SW480 (cell line): ENCODE results near the gene POLD2.

ENCODE experiments used
- DNase-seq: peaks from one replicate; pipeline ENCODE4 v3.0.0-alpha.2; 2016; ENCODE audit warnings: low spot score

The POLD2 gene

DNA sequence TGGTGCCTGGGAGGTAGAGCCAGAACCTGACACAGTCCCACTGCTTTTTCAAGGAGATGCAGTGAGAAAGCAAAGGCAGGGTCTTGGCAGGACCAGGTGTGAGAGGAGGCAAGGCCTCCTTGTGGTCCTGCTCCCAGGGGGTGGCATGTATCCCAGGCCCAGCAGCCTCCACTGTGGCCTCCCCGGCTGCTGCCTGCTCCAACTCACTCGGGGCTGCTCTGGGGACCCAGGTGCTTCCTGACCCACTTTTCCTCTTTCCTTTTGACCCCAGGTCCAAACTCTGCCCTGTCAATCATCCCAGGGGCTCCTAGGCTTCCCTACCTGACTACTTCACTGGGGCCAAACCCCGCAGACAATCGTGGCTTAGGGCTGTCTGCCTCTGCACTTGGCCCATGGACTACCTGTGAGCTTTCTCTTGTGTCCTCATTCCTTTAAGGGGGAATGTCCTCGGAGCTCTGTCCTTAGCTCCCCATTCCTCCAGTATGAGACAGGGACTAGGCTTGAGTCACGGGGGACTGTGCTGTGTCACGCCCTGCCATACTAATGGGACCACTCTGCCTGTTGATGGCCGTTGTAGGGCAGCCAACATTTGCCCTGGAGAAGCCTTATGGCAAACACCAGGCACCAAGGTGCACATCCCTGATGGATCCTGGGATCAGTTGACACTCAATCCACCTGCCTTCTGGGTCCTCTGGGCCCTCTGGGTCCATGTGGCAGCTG, 20.3 kb downstream of the POLD2 start:
- DNase-seq: no peak

DNA sequence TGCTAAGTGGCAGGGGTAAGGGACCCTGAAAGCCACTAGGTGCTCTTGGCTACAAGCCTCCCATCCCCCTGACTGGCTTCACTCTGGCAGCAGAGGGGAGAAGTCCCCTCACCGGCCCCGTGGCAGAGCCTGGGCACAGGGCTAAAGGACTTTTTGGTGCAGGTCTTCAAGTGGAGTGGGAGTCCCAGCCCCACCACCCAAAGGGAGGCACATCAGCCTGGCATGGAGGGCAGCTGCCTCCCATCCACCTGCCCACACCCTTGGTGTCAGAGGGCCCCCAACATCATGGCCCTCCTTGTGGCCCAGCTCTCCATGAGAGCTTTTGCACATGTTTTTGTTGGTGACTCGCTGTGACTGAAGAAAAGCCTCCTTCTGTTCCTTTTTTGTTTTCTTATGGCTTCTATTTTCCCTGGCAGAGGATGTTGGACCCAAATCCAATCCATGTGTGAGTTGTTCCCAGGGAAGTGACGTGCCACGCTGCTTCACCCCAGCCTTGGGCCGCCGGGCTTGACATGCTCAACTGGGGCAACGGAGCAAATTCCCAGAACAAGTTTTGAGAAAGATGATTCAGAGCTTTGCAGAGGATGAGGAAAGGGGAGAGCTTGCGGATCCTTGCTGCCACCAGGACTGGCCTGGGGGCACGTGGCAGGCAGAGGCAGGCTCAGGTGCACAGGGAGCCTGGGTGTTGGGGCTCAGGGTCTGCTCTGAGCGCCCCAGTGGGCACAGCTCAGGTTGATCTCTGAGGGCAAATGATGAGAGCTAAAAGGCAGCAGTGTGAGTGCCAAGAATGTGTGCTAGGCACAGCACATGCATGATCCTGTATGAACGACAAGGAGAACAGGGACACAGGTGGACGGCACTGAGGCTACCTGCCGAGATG, 21.1 kb downstream of the POLD2 start:
- no peak for DNase-seq

GRCh38 chr7:44101303-44101965, 21.9 kb downstream of the POLD2 start:
- no peak for DNase-seq

- no peak for DNase-seq
Observed at GRCh38 chr7:44100458-44101302, 22.7 kb downstream of the POLD2 start.

- DNase-seq: no peak
Observed at GRCh38 chr7:44099669-44100068, 23.7 kb downstream of the POLD2 start.

- DNase-seq: no peak
Observed at GRCh38 chr7:44098092-44099068, 25.0 kb downstream of the POLD2 start.

GRCh38 chr7:44097064-44097932, 26.1 kb downstream of the POLD2 start:
- DNase-seq: no peak

DNA sequence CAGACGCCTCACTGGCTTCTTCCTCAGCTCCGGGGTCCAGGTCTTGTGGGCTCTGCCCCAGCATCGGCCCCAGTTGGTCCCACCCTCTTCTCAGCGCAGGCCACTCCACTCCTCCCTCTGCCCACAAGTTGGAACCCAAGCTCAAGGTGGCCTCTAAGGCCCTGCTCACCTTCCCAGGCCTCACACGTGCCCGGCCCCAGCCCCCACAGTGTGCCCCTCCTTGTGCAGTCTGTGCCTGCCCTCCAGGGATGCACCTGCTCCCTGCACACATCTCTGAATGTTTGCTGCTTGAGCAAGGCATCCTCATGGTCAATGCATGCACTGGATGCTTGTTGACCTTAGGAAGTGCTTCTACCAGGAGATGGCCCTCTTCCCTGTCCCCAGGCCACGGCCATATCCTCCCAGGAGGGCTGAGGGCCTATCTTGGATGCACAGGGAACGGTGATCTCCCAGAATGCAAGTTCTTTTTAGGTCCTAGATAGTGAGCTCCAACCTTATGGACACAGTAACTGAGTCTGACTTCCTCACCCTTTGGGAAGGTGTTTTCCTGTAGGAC, 26.9 kb downstream of the POLD2 start:
- no peak for DNase-seq

DNA sequence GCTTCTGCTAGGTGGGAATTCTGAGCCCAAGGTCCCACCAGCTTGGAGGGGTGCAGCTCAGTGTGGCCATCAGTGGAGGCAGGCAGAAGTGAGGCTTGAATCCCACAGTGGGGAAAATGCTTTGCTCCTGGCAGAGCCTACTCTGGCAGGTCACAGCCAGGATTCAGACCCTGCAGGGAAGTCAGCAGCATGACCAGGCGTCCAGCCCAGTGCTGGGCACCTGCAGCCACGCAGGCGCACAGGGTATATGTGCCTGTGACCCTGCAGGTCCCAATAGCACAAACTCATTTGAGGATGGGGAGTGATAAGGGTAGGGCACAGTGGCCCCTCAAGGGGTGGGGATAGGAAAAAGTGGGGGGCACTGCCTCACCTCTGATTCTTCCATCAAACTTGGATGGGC, 27.6 kb downstream of the POLD2 start:
- no peak for DNase-seq

DNA sequence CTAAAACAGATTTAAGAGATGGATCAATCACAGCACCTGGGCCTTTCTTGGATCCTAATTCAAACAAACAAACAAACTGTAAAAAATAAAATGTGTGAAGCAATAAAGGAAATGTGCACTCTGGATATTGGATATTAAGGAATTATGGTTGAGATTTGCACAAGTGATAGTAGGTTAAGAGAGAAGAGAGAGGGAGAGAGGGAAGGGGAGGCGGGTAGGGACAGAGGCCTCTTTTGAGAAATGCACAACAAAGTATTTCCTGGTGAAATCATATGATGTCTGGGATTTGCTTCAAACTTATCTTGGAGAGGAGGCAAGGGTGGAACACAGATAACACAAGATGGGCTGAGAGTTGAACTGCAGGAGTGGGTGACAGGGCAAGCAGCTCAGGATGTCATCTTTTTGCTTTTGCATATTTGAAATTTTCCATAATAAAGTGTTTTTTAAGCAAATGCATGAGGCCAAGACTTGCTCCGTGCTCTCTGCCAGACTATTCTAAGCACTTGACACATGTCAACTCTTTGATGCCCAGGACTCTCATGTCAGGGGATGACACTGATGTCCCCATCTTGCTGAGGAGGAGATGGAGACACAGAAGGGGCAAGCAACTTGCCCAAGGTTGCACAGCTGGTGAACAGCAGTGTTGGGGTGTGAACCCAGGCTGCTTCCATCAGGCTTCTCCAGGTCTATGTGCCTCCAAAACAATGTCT, 28.3 kb downstream of the POLD2 start:
- no peak for DNase-seq

DNA sequence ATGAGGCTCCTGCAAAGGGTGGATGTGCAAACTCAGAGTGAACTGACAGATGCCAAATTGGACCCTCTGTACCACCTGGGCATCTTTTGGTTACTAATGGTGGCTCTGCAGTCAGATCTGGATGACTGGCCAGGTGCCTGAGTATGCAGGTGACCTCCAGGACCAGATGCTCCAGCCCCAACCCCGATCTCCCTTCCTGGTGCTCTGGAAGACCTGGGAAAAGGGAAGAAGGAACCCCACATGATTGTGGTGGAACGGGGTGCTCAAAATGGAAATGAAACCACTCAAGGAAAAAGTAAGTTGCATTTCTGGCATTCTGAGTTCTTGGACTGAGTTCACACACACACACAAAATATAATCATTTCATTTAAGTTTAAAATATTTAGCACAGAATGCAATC, 29.0 kb downstream of the POLD2 start:
- no peak for DNase-seq

DNA sequence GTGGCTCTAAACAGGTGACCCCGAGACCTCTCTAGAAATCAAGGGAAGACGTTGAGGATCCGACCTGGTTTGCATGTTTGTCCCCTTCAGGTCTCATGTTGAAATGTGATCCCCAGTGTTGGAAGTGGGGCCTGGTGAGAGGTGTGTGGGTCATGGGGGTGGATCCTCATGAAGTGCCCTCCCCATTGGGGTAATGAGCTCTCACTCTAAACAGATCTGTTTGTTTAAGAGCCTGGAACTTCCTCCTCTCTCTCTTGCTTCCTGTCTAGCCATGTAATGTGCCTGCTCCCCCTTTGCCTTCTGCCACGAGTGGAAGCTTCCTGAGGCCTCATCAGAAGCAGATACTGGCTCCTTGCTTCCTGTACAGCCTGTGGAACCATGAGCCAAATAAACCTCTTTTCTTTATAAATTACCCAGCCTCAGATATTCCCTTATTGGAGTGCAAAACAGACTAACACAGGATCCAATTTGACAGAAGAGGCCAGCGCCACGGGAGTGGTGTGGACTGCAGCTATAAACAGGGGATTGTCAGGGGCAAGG, 30.2 kb downstream of the POLD2 start:
- DNase-seq: no peak

DNA sequence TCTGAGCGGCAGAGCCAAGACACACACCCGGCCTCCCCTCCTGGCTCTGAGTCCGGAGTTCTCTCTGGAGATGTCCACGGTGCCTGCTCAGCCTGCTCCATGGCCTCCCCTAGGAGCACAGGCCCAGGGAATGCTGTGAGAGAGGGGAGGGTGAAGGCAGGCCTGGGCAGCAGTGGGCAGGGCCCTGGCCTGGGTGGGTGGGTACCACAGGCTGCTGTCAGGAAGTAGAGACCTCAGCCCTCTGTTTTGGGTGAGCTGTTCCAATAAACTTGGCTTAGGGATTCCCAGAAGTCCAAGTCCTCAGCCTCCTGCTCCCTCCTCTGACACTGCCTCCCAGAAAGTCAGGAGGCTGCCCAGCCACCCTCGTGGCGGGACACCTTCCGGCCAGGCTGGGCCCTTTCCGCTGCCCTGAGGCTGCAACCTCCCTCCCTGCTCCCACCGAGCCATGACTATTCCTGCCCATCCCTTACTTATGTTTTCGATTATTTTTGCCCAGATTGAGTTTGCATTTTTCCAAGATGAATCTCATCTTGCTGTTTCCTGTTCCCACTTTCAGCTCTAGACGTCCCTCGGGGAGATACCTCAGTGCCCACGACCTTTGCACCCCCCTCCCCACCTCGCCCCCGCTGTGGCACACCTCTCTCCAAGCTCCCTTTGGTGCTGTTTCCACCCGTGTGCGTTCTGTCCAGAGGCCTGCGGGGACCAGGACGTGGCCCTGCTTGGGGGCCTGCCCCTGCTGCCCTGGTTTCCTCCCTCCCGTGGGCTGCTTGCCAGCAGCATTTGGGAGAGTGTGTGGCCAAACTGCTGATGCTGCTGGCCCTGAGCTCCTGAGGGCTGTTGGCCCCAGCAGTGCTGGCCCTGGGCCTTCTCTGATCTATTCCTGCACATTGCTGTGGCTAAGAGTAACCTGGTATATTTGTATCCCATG, 35.2 kb downstream of the POLD2 start:
- no peak for DNase-seq

DNA sequence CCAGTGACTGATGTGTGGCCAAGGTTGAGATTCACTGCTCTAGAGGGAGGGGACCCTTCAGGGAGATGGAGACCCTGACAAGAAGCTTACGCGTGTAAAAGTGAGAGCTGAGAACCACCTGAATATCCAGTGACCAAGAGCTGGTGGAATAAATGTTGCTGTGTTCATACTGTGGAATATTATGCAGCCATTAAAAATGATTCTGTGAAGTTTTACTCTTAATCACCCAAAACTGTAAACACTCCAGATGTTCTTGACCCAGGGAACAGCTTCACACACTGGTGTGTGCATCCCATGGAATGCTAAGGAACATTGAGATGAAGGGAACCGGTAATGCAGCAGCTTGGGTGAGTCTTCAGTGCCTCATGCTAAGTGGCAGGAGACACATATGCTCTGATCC, 36.7 kb downstream of the POLD2 start:
- DNase-seq: no peak

GRCh38 chr7:44085546-44085945, 37.8 kb downstream of the POLD2 start:
- DNase-seq: no peak

DNA sequence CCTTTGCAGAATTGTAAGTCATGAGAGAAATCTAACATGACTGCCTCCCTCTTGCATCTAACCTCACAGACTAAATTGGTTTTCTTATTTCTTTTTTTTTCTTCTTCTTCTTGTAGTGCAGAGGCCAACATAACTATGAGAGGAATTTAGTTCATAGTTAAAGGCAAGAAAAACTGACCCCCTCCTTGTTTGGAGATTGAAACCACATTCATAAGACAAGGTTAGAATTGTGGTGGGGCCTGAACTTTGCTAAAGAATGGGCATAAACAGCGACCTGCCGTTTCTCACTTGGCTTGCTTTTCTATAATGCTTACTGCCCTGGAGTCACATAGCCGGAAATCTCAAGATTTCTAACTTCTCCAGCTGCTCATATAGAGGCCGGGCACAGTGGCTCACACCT, 38.6 kb downstream of the POLD2 start:
- no peak for DNase-seq

DNA sequence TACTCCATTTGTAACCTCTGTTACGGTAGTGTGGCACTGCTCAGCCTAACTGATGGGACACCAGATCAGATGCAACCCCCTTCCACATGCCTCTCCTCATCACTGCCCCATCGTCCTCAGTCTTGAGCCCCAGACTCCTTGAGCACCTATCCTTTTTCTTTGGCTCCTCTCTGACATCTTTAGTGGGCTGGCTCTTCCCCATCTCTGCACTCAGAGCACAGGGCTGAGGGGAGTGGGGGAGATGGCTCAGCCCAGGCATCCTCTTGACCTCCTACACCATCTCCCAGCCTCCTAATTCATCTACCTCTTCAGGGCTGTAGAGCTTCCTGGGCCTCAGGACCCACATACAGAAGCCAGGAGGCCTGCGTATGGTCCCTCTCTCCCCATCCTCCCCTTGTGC, 39.6 kb downstream of the POLD2 start:
- DNase-seq: no peak
